Prostate gland (tissue), 2 donors: ENCODE data around the gene MCC. TPM values are rescaled to one million over a fixed set of nuclear protein-coding genes. Genes with fewer than 3 reads are reported as not detected.

Source experiments
- DNase-seq: peaks from one replicate; pipeline ENCODE4 v3.0.0-alpha.2; 2019; ENCODE audit warnings: low spot score
- H3K27ac ChIP-seq, 2 donors: fragments of 200-600 bp; sonication (generic); 2 replicates each; pipeline ENCODE4 v1.5.1; 2017 to 2019
- H3K27me3 ChIP-seq: fragments of 200-600 bp; sonication (generic); replicated peaks from 2 replicates; pipeline ENCODE4 v1.5.1; 2019; ENCODE audit not compliant: insufficient read depth
- H3K36me3 ChIP-seq, 2 donors: fragments of 200-600 bp; sonication (generic); 1 replicate in 1 of 2; 2 replicates in 1 of 2; pipeline versions ENCODE4 v1.5.1 to v1.8.1; 2017 to 2019
- H3K4me1 ChIP-seq: fragments of 200-600 bp; sonication (generic); replicated peaks from 2 replicates; pipeline ENCODE4 v1.5.1; 2019
- H3K4me3 ChIP-seq, 2 donors: fragments of 200-600 bp; sonication (generic); 2 replicates each; pipeline ENCODE4 v1.5.1; 2017 to 2019
- H3K9me3 ChIP-seq: fragments of 200-600 bp; sonication (generic); 2 replicates; pipeline ENCODE4 v1.5.1; 2017
- CTCF ChIP-seq, 4 experiments: fragments of 200-600 bp in 2 of 4; fragments of 450-650 bp in 2 of 4; sonication (generic) in 2 of 4; IDR thresholded peaks; 1 replicate in 3 of 4; 2 replicates in 1 of 4; pipeline ENCODE4 v1.5.1; 2016 to 2019; ENCODE audit warnings: antibody characterized with exemption in 4 of 4, mild to moderate bottlenecking in 2 of 4, moderate library complexity in 2 of 4
- POLR2A ChIP-seq: fragments of 450-650 bp; IDR thresholded peaks from one replicate; pipeline ENCODE4 v1.6.1; 2016; ENCODE audit warnings: antibody characterized with exemption, mild to moderate bottlenecking
- POLR2AphosphoS5 ChIP-seq: sonication (generic); formaldehyde crosslinking; IDR thresholded peaks from one replicate; pipeline ENCODE4 v1.6.1; 2017; ENCODE audit warnings: antibody characterized with exemption
- WGBS: methylation state at CpG from one replicate; pipeline ENCODE4 v1.1.5; 2018; 5-methylcytosine and 5-hydroxymethylcytosine counted together
- intact Hi-C: fragments of 100-400 bp; cut with DNase I; formaldehyde crosslinking; loops from one replicate; pipeline ENCODE4 v1.14.2; 2022
- total RNA-seq, 2 donors: library from RNA; depleted of rRNA; stranded (reverse); fragments of >200 nt; gene quantifications; one replicate each; pipeline ENCODE4 v1.1.0, GENCODE V29; 2016

MCC gene
- total RNA-seq, 2 donors from 2014 or later: 41.5 to 54.1 TPM

DNA sequence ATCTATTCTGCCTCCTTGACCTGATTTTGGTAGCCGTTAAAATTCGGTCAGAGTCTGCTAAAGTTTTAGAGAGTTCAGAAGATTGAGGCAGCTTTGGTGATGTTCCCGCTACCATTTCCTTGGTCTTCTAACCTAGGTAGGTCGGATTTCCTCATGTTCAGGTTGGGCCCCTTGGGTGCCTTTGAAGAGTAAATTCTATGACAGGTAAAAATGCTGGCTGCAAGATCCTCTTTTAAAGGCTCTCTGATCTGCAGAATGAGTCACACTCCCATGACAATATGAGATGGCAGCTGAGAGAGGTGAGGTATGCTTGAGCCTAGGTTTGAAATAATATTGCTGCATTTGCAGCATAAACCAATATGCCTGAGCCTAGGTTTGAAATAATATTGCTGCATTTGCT, 252.4 kb downstream of the MCC start:
- H3K27me3 ChIP-seq: no peaks in the 10 kb centered on the region
- DNase-seq: no peak

GRCh38 chr5:113234546-113234945, 253.7 kb downstream of the MCC start:
- Histone ChIP-seq H3K4me3 (no peak overlapping the region), H3K27me3 (no peaks in the 10 kb centered on the region), H3K4me1 (no peaks in the 10 kb centered on the region), H3K27ac (no peak overlapping the region), H3K36me3 (no peaks in the 10 kb centered on the region), H3K9me3 (no peaks in the 10 kb centered on the region)
- intact Hi-C loops: no loop called here
- TF ChIP-seq POLR2A: no peak
- TF ChIP-seq POLR2AphosphoS5: no peak
- no peak for TF ChIP-seq CTCF (IDR thresholded peaks at IDR 0.05)
- no peak for DNase-seq
- WGBS: 88% methylated on average over 1 of the region's 1 CpG

More for the DNA sequence above, 252.4 kb downstream of the MCC start:
- Histone ChIP-seq H3K4me3 (no peak overlapping the region), H3K4me1 (no peaks in the 10 kb centered on the region), H3K9me3 (no peaks in the 10 kb centered on the region), H3K36me3 (no peaks in the 10 kb centered on the region), H3K27ac (no peak overlapping the region)
- 90% methylated on average over 4 of the region's 4 CpGs for WGBS
- no peak for TF ChIP-seq CTCF (IDR thresholded peaks at IDR 0.05)
- TF ChIP-seq POLR2AphosphoS5: no peak
- TF ChIP-seq POLR2A: no peak
- intact Hi-C loops: no loop called here

DNA sequence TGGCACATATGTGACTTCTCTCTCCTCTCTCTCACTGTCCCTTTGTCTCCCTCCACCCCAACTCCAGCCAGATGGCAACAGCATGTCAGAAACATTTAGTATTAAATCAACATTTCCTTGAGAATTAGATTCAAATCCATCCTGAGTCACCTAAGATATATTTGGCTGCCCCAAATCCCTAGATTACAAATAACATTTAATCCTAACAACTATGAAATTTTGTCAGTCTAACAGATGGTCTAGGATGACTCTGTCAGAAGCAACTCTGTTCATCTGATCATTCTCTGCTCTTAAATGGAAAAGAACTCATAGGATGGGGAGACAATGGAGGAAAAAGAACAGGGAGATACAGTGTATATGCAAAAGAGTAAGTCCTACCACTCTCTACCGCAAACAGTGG, 254.6 kb downstream of the MCC start:
- H3K4me1 ChIP-seq: no peaks in the 10 kb centered on the region
- no peaks in the 10 kb centered on the region for H3K9me3 ChIP-seq
- 90% methylated on average over 1 of the region's 1 CpG for WGBS
- DNase-seq: no peak
- no peaks in the 10 kb centered on the region for H3K36me3 ChIP-seq
- no peaks in the 10 kb centered on the region for H3K27me3 ChIP-seq
- intact Hi-C loops: no loop called here
- TF ChIP-seq POLR2A: no peak
- TF ChIP-seq POLR2AphosphoS5: no peak
- no peak for TF ChIP-seq CTCF (IDR thresholded peaks at IDR 0.05)
- H3K4me3 ChIP-seq: no peak overlapping the region
- no peak overlapping the region for H3K27ac ChIP-seq

- peak; percentile 46 for DNase-seq
- Histone ChIP-seq H3K4me1 (no peaks in the 10 kb centered on the region), H3K9me3 (no peaks in the 10 kb centered on the region), H3K36me3 (no peaks in the 10 kb centered on the region), H3K27me3 (no peaks in the 10 kb centered on the region), H3K27ac (no peak overlapping the region), H3K4me3 (no peak overlapping the region)
- intact Hi-C loops: no loop called here
- 25% methylated on average over 2 of the region's 2 CpGs for WGBS
- TF ChIP-seq CTCF (IDR thresholded peaks at IDR 0.05) (no peak), POLR2AphosphoS5 (peak; percentile 4)
These were observed 255.6 kb downstream of the MCC start for GRCh38 chr5:113232667-113233066.

- H3K27me3 ChIP-seq: no peaks in the 10 kb centered on the region
- H3K4me3 ChIP-seq: no peak overlapping the region
- H3K36me3 ChIP-seq: no peaks in the 10 kb centered on the region
- TF ChIP-seq POLR2AphosphoS5: no peak
- TF ChIP-seq POLR2A: no peak
- TF ChIP-seq CTCF (IDR thresholded peaks at IDR 0.05): no peak
- no peak overlapping the region for H3K27ac ChIP-seq
- DNase-seq: no peak
- no peaks in the 10 kb centered on the region for H3K9me3 ChIP-seq
- 31% methylated on average over 2 of the region's 2 CpGs for WGBS
- H3K4me1 ChIP-seq: no peaks in the 10 kb centered on the region
- intact Hi-C loops: no loop called here
These were observed 256.0 kb downstream of the MCC start for GRCh38 chr5:113232221-113232620.
